Stimulated activated CD8-positive, alpha-beta memory T cell treated with anti-CD3 and anti-CD28 coated beads, Interleukin-15, amount 100 ng/mL, for 48 hours (primary cell): ENCODE data around the gene TPRKB.
"Not testable (repeated sequence)": the region's sequence is repeated elsewhere in the genome, so short reads cannot be mapped to it uniquely, and the experiment has no call there.

ENCODE experiments used
- DNase-seq, 2 donors: peaks; one replicate each; pipeline ENCODE4 v3.0.0-alpha.2; 2020; ENCODE audit warnings: low read depth in 2 of 2

The TPRKB gene

GRCh38 chr2:73700131-73700611 lies 37.0 kb downstream of the TPRKB start:
- no peak for DNase-seq

- DNase-seq = no peak
Observed at GRCh38 chr2:73699437-73699836, 37.7 kb downstream of the TPRKB start.

- DNase-seq = no peak
Observed at GRCh38 chr2:73698101-73698500, 39.0 kb downstream of the TPRKB start.

- DNase-seq = no peak
Observed at GRCh38 chr2:73697606-73698005, 39.5 kb downstream of the TPRKB start.

GRCh38 chr2:73696985-73697384 lies 40.2 kb downstream of the TPRKB start:
- not testable (repeated sequence) for DNase-seq

GRCh38 chr2:73696521-73696920 lies 40.6 kb downstream of the TPRKB start:
- not testable (repeated sequence) for DNase-seq

GRCh38 chr2:73690372-73691088 lies 46.6 kb downstream of the TPRKB start:
- not testable (repeated sequence) for DNase-seq

GRCh38 chr2:73688494-73688893 lies 48.7 kb downstream of the TPRKB start:
- not testable (repeated sequence) for DNase-seq

GRCh38 chr2:73685764-73686438 lies 51.2 kb downstream of the TPRKB start:
- DNase-seq = no peak

GRCh38 chr2:73684905-73685304 lies 52.2 kb downstream of the TPRKB start:
- not testable (repeated sequence) for DNase-seq

GRCh38 chr2:73684325-73684724 lies 52.8 kb downstream of the TPRKB start:
- not testable (repeated sequence) for DNase-seq

GRCh38 chr2:73679951-73680571 lies 57.1 kb downstream of the TPRKB start:
- not testable (repeated sequence) for DNase-seq
